ENCODE measurements around the gene KLHL22. TPM values are rescaled to one million over a fixed set of nuclear protein-coding genes. Genes with fewer than 3 reads are reported as not detected.

The KLHL22 gene
- total RNA-seq (2022; extraction: Qiagen RNA extraction; ENCODE audit: low read depth): 6.3 to 10.1 TPM (median 9.3 TPM) in 5 replicates

GRCh38 chr22:20494978-20495860 is at the start of gene KLHL22:
Gene KLHL22 (minus strand): TSS chr22:20495795. CDS start chr22:20489211, 6,584 bp downstream.

GRCh38 chr22:20507253-20508066 is 11.9 kb upstream of the KLHL22 start, which contains the start of gene MED15:
Gene MED15 (plus strand): TSS chr22:20507610. CDS start chr22:20507679, 69 bp downstream.

GRCh38 chr22:20437613-20438426 is 57.8 kb downstream of the KLHL22 start, which contains the start of gene SCARF2:
Gene SCARF2 (minus strand): TSS chr22:20437825. CDS start chr22:20437754, 71 bp downstream.

GRCh38 chr22:20393705-20394476 is 101.7 kb downstream of the KLHL22 start, which contains the start of gene ZNF74:
Gene ZNF74 (plus strand): TSS chr22:20394151. CDS start chr22:20394629, 478 bp downstream.

Other genes starting within 250 kb of the KLHL22 start
- 6.1 to 10.9 TPM (median 8.8 TPM) in 5 replicates for gene RTN4R, start 227.5 kb downstream of the KLHL22 start, total RNA-seq (2022; extraction: Qiagen RNA extraction; ENCODE audit: low read depth)
- gene DGCR6L, start 175.7 kb downstream of the KLHL22 start, total RNA-seq (2022; extraction: Qiagen RNA extraction; ENCODE audit: low read depth): 30.1 to 45.3 TPM (median 42.9 TPM) in 5 replicates
- 5.8 to 7.8 TPM (median 5.9 TPM) in 5 replicates for gene ZNF74, start 101.6 kb downstream of the KLHL22 start, total RNA-seq (2022; extraction: Qiagen RNA extraction; ENCODE audit: low read depth)
- 0.64 to 1.1 TPM (median 0.89 TPM) in 5 replicates for gene SCARF2, start 58.0 kb downstream of the KLHL22 start, total RNA-seq (2022; extraction: Qiagen RNA extraction; ENCODE audit: low read depth)
- gene MED15, start 11.8 kb upstream of the KLHL22 start, total RNA-seq (2022; extraction: Qiagen RNA extraction; ENCODE audit: low read depth): 45.7 to 54.7 TPM (median 46.2 TPM) in 5 replicates

Data from A549 treated with CpdA at 1 μM for 4 hours (cell line).